T-helper 17 cell (primary cell): ENCODE measurements around the gene SYNPO. TPM values are rescaled to one million over a fixed set of nuclear protein-coding genes. Genes with fewer than 3 reads are reported as not detected.

ENCODE experiments used
- ATAC-seq: fragments of 150-1000 bp; cut with Tn5 transposase; 2 replicates; pipeline ENCODE4 v1.10.0; 2021; ENCODE audit warnings: mild to moderate bottlenecking, moderate library complexity
- DNase-seq, 3 donors: peaks; one replicate each; pipeline versions ENCODE4 v3.0.0 to v3.0.0-alpha.2; 2020 to 2021
- H3K9me3 ChIP-seq: one replicate; pipeline ENCODE4 v1.7.0; 2013; ENCODE audit warnings: low read length, mild to moderate bottlenecking; ENCODE audit not compliant: control insufficient read depth, poor library complexity, severe bottlenecking
- H3K27ac Mint-ChIP-seq: one replicate; pipeline ENCODE4 v1.8.0; 2022; ENCODE audit warnings: mild to moderate bottlenecking, moderate library complexity, mixed read lengths
- H3K27me3 Mint-ChIP-seq: one replicate; pipeline ENCODE4 v1.8.0; 2022; ENCODE audit warnings: mixed read lengths
- H3K36me3 Mint-ChIP-seq: one replicate; pipeline ENCODE4 v1.8.0; 2022; ENCODE audit warnings: low read depth, mixed read lengths
- H3K4me1 Mint-ChIP-seq: one replicate; pipeline ENCODE4 v1.8.0; 2022; ENCODE audit warnings: mild to moderate bottlenecking, mixed read lengths
- H3K4me3 Mint-ChIP-seq: one replicate; pipeline ENCODE4 v1.8.0; 2022; ENCODE audit warnings: mild to moderate bottlenecking, moderate library complexity, mixed read lengths
- total RNA-seq, 4 donors: library from RNA in 2 of 4; stranded (reverse) in 2 of 4; gene quantifications; one replicate each; pipeline ENCODE4 v1.2.3 and lab custom pipeline; 2022 to 2026

SYNPO gene
- total RNA-seq, 2 donors from 2014 or later: 1.5 TPM; not detected in 1

DNA sequence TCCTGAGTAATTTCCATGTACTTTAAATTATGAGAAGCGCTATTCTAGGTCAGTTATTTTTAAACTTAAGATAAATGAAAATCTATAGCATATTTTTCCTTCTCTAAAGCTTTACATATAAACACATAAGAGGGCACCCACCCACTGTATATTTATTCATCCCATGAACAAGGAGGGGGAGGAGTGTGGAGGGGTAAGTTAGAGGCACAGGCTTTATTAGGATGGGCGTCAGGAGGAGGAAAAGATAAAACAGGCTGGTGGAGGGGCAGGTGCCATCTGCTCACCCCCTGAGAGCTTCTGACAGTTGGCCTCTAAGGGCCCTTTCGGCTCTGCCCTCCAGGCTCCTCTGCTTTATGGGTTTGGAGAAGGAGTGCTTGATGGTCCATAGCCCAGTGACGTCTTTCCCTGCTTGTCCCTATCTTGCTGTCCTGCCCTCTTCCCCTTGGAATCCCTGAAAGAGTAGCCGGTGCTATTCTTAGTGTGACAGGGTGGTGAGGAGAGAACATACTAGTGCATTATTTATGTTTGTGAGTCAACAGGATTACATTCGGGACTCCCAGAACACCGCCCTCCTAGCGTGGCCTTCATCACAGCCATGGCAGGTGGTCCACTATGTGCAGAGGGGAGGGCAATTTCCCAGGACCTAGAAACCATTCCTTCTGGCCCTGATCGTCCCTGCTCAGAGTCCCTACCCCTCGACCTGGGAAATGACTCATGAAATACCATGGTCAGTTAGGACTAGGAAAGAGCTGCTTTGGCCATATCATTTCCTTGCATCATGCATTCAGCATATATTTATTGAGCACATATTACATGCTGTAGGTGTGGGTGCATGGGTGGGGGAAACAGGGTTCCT, 7.9 kb upstream of the SYNPO start:
- Mint-ChIP-seq H3K27ac (no peak overlapping the region), H3K36me3 (peaks cover 2% of the 10 kb centered on the region), H3K4me3 (no peak overlapping the region), H3K4me1 (peaks cover under 1% of the 10 kb centered on the region), H3K27me3 (peaks cover 39% of the 10 kb centered on the region)
- DNase-seq: no peak
- no peaks in the 10 kb centered on the region for H3K9me3 ChIP-seq
- ATAC-seq: no peak

- ATAC-seq (no peak), DNase-seq (no peak)
- Mint-ChIP-seq H3K36me3 (peaks cover 2% of the 10 kb centered on the region), H3K27me3 (peaks cover 33% of the 10 kb centered on the region), H3K4me3 (no peak overlapping the region), H3K27ac (no peak overlapping the region), H3K4me1 (no peaks in the 10 kb centered on the region)
- no peaks in the 10 kb centered on the region for H3K9me3 ChIP-seq
Observed at GRCh38 chr5:150633429-150633828, 7.0 kb upstream of the SYNPO start.

DNA sequence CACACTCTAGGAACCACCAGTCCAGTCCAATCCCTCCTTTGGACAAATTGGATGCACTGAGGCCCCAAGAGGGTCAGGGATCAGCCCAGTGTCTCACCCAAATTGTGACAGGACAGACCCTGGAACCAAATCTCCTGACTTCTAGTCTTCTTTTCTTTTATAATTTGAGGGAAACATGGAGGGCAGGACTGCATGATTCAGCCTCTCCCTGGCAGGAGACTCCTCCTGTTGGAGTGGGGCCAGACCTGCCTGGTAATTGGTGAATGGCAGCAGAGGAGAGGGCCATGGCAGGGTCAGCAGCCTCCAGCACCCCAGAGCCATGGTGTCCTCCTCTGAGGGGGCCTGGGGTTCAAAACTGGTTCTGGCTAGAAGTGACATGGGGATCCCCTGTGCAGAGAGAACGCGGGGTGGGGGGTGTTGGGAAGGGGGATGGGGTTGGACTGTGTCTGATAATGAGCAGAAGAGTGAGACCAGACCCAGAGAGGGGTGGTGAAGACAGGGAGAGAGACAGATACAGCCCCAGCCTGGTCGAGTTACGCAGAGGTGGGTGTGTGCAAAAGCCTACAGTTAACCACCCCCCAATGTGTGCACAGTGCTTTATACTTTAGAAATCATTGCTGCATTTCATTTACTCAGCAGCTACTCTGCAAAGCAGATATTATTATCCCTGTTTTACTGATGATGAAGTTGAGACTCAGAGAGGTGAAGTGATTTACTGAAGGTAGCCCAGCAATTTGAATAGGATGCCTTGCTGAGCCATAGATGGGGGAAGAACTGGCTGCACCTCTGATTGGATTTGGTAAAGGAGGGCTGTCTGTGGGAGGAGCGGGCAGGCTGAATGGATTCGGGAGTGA, 3.8 kb upstream of the SYNPO start:
- Mint-ChIP-seq H3K27me3 (peaks cover 37% of the 10 kb centered on the region), H3K27ac (no peak overlapping the region), H3K4me1 (no peaks in the 10 kb centered on the region), H3K4me3 (no peak overlapping the region), H3K36me3 (peaks cover 2% of the 10 kb centered on the region)
- ATAC-seq (no peak), DNase-seq (no peak)
- no peaks in the 10 kb centered on the region for H3K9me3 ChIP-seq

DNA sequence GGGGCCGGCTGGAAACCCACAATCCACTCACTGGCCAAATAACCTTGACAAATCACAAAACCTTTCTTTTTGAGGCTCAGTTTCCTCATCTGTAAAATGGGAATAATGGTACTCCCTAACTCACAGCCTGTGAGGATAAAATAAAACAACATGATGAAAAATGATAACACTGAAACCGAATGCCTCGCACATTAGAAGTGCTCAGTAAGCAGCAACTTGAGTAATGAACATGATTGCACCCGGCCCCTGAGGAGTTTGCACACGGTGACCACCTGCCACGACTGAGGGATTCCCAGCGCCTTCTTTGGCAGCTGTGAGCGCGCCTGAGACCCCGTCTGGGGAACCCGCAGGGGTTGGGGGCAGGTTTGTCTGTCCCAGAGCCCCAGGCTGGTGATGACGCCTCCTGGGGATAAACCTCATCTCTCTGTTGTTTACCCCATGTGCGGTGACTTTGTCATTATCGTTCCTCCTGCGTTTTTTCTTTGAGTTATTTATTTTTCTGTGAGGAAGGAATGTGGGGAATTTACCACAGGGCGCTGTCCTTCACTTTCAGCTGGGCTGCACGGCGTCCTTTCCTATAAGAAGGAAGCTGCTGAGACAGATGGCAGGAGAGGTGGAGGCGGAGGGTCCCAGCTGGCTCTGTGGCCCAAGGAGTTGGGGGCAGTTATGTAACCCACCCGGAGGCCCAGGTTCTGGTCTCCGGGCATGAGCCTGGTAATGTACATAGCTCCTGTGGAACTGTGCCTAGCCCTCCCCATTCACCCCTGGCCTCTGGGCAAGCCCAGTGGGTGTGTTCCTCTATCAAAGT, 3.0 kb upstream of the SYNPO start:
- Mint-ChIP-seq H3K27me3 (peaks cover 37% of the 10 kb centered on the region), H3K27ac (no peak overlapping the region), H3K4me1 (no peaks in the 10 kb centered on the region), H3K4me3 (no peak overlapping the region), H3K36me3 (peaks cover 2% of the 10 kb centered on the region)
- ATAC-seq: no peak
- H3K9me3 ChIP-seq: no peaks in the 10 kb centered on the region
- DNase-seq: no peak

GRCh38 chr5:150638053-150638444, 2.4 kb upstream of the SYNPO start:
- DNase-seq (no peak), ATAC-seq (no peak)
- no peak overlapping the region for H3K27ac Mint-ChIP-seq
- no peaks in the 10 kb centered on the region for H3K4me1 Mint-ChIP-seq
- peaks cover 36% of the 10 kb centered on the region for H3K27me3 Mint-ChIP-seq
- no peak overlapping the region for H3K4me3 Mint-ChIP-seq
- no peaks in the 10 kb centered on the region for H3K9me3 ChIP-seq
- peaks cover 2% of the 10 kb centered on the region for H3K36me3 Mint-ChIP-seq

DNA sequence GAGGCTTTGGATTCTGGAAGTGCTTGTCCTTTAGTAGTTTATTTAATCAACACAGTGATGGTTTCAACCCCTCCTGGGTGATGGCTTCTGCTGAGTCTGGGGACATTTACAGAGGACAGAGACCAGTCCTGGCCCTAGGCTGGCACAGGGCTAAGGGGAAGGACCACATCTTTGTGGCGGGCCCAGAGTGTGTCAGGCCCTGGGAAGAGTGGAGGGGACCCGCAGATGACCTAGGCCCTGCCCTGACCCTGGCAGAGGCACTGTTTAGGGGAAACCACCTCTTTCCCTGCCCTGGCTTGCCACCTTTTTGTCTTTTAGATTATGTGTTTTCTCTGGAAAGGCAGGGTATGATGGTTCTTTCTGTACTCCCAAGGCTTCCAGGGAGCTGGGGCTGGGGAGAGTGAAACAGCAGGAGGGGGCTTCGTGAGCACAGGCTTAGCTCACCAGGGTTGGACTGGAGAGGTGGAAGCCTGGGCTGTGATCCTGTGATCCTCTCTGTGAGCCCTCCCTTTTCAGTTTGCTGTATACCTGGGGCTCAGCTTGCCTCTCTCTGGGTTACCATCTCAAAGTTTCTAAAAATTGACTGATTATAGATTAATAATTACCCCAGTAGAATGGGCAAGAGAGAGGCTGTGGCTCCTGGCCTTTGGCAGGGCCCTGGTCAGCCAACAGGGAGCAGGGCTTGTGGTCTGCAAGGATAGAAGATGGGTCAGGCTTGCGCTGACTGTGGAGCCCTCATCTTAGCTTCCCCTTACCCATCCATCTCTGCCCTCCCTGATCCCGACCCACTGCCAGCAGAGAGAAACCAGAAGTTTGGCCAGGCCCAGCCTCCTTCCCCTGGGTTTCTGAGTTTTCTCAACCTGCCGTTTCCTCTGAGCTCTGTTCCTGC, 1.7 kb upstream of the SYNPO start:
- ATAC-seq: no peak
- H3K27ac Mint-ChIP-seq: no peak overlapping the region
- H3K4me1 Mint-ChIP-seq: no peaks in the 10 kb centered on the region

DNA sequence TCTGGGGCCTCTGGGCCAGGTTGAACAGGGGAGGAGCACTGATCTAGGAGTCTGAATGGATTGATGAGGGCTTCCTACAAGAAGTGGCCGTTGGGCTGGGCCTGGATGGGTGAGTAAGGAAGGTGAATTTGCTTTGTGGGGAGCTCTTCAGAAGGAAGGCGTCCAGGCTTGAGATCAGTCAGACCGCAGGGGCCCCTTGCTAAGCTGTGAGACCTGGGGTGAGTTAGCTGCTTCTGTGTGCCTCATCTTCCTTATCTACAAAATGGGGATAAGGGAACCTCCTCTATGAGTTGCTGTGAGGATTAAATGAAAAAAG, 1.1 kb upstream of the SYNPO start:
- no peak for DNase-seq
- Mint-ChIP-seq H3K4me1 (no peaks in the 10 kb centered on the region), H3K27me3 (peaks cover 38% of the 10 kb centered on the region), H3K27ac (no peak overlapping the region), H3K4me3 (no peak overlapping the region), H3K36me3 (peaks cover 2% of the 10 kb centered on the region)
- no peaks in the 10 kb centered on the region for H3K9me3 ChIP-seq
- ATAC-seq: no peak

More for the DNA sequence above, 1.7 kb upstream of the SYNPO start:
- H3K4me3 Mint-ChIP-seq: no peak overlapping the region
- no peak for DNase-seq
- peaks cover 33% of the 10 kb centered on the region for H3K27me3 Mint-ChIP-seq
- no peaks in the 10 kb centered on the region for H3K9me3 ChIP-seq
- peaks cover 2% of the 10 kb centered on the region for H3K36me3 Mint-ChIP-seq

GRCh38 chr5:150639751-150640150, 709 bp upstream of the SYNPO start:
- Mint-ChIP-seq H3K27ac (no peak overlapping the region), H3K36me3 (peaks cover 2% of the 10 kb centered on the region), H3K4me3 (no peak overlapping the region), H3K4me1 (no peaks in the 10 kb centered on the region), H3K27me3 (peaks cover 42% of the 10 kb centered on the region)
- no peak for ATAC-seq
- H3K9me3 ChIP-seq: no peaks in the 10 kb centered on the region
- DNase-seq: no peak

- H3K4me1 Mint-ChIP-seq: no peaks in the 10 kb centered on the region
- peaks cover 2% of the 10 kb centered on the region for H3K36me3 Mint-ChIP-seq
- H3K27me3 Mint-ChIP-seq: peaks cover 29% of the 10 kb centered on the region
- no peak for ATAC-seq
- no peak overlapping the region for H3K4me3 Mint-ChIP-seq
- H3K9me3 ChIP-seq: no peaks in the 10 kb centered on the region
- H3K27ac Mint-ChIP-seq: no peak overlapping the region
- no peak for DNase-seq
Observed at GRCh38 chr5:150641006-150641570, 628 bp downstream of the SYNPO start.

GRCh38 chr5:150641824-150642566, 1.5 kb downstream of the SYNPO start:
- no peaks in the 10 kb centered on the region for H3K9me3 ChIP-seq
- H3K4me1 Mint-ChIP-seq: no peaks in the 10 kb centered on the region
- no peak overlapping the region for H3K27ac Mint-ChIP-seq
- peaks cover 20% of the 10 kb centered on the region for H3K27me3 Mint-ChIP-seq
- ATAC-seq (no peak), DNase-seq (no peak)
- peaks cover under 1% of the 10 kb centered on the region for H3K36me3 Mint-ChIP-seq
- H3K4me3 Mint-ChIP-seq: no peak overlapping the region

GRCh38 chr5:150642567-150642927, 2.1 kb downstream of the SYNPO start:
- DNase-seq (no peak), ATAC-seq (no peak)
- Mint-ChIP-seq H3K4me1 (no peaks in the 10 kb centered on the region), H3K27ac (no peak overlapping the region), H3K27me3 (peaks cover 18% of the 10 kb centered on the region), H3K4me3 (no peak overlapping the region), H3K36me3 (no peaks in the 10 kb centered on the region)
- H3K9me3 ChIP-seq: no peaks in the 10 kb centered on the region
